Upper lobe of left lung (tissue), 6 donors: ENCODE data around the gene KLHL11. TPM values are rescaled to one million over a fixed set of nuclear protein-coding genes. Genes with fewer than 3 reads are reported as not detected.

ENCODE experiments used
- ATAC-seq, 2 donors: fragments of 200-7000 bp; cut with Tn5 transposase; one replicate each; pipeline ENCODE4 v1.9.1; 2022; ENCODE audit warnings: mild to moderate bottlenecking in 2 of 2, moderate library complexity in 2 of 2; ENCODE audit not compliant: low FRiP score in 2 of 2
- DNase-seq, 2 donors: peaks; one replicate each; pipeline ENCODE4 v3.0.0-alpha.2; 2019 to 2020
- H3K27ac ChIP-seq, 4 donors: fragments of 200-600 bp; sonication (generic); one replicate each; pipeline ENCODE4 v1.5.1; 2016 to 2019
- H3K27me3 ChIP-seq, 4 donors: fragments of 200-600 bp; sonication (generic); one replicate each; pipeline ENCODE4 v1.5.1; 2017 to 2019
- H3K36me3 ChIP-seq, 4 donors: fragments of 200-600 bp; sonication (generic); one replicate each; pipeline ENCODE4 v1.5.1; 2016 to 2019
- H3K4me1 ChIP-seq, 4 donors: fragments of 200-600 bp; sonication (generic); one replicate each; pipeline ENCODE4 v1.5.1; 2018 to 2019
- H3K4me3 ChIP-seq, 4 donors: fragments of 200-600 bp; sonication (generic); one replicate each; pipeline ENCODE4 v1.5.1; 2017 to 2019; ENCODE audit warnings: mild to moderate bottlenecking in 2 of 4, moderate library complexity in 1 of 4
- H3K9me3 ChIP-seq, 4 donors: fragments of 200-600 bp; sonication (generic); one replicate each; pipeline ENCODE4 v1.5.1; 2018 to 2019
- CTCF ChIP-seq, 6 experiments: fragments of 450-650 bp in 4 of 6; fragments of 200-600 bp in 2 of 6; sonication (generic) in 2 of 6; IDR thresholded peaks; one replicate each; pipeline ENCODE4 v1.5.1; 2016 to 2019; ENCODE audit warnings: antibody characterized with exemption in 6 of 6
- EP300 ChIP-seq, 4 donors: sonication (generic); formaldehyde crosslinking; IDR thresholded peaks; one replicate each; pipeline ENCODE4 v1.5.1; 2017; ENCODE audit warnings: antibody characterized with exemption in 4 of 4, control low read depth in 2 of 4
- POLR2A ChIP-seq, 4 donors: fragments of 450-650 bp; IDR thresholded peaks; one replicate each; pipeline ENCODE4 v1.5.1; 2016 to 2017; ENCODE audit warnings: antibody characterized with exemption in 4 of 4, mild to moderate bottlenecking in 2 of 4
- POLR2AphosphoS5 ChIP-seq, 2 donors: sonication (generic); formaldehyde crosslinking; IDR thresholded peaks; one replicate each; pipeline ENCODE4 v1.5.1; 2017; ENCODE audit warnings: antibody characterized with exemption in 2 of 2
- WGBS, 2 donors: methylation state at CpG; one replicate each; pipeline ENCODE4 v1.1.5; 2017 to 2018; 5-methylcytosine and 5-hydroxymethylcytosine counted together
- total RNA-seq, 6 donors: library from RNA; depleted of rRNA in 4 of 6; stranded (reverse); fragments of >200 nt in 4 of 6; gene quantifications; one replicate each; pipeline versions ENCODE4 v1.1.0 to v1.2.1, GENCODE V29; 2016 to 2021
- donor health status: DM: no; HTN: no; CAD: no; lungs with moderate emphysema.
- donor health status: DM: no; HTN: yes; CAD: no; lungs with severe emphysema.

The KLHL11 gene
- total RNA-seq, 6 donors from 2014 or later: 13.3 to 25.2 (median 15.5) TPM

GRCh38 chr17:41907185-41907556 lies 41.9 kb upstream of the KLHL11 start:
- ATAC-seq (peak in 1 of 2 donors; percentile 57), DNase-seq (no peak)
- TF ChIP-seq CTCF (IDR thresholded peaks at IDR 0.05): no peak
- no peak for TF ChIP-seq EP300 (IDR thresholded peaks at IDR 0.05)
- TF ChIP-seq POLR2AphosphoS5 (IDR thresholded peaks at IDR 0.05): no peak
- no peak for TF ChIP-seq POLR2A (IDR thresholded peaks at IDR 0.05)
- Histone ChIP-seq H3K9me3 (no peaks in the 10 kb centered on the region), H3K27ac (no peak overlapping the region), H3K27me3 (no peaks in the 10 kb centered on the region), H3K4me3 (no peak overlapping the region), H3K36me3 (peaks cover 24 to 97% (median 90%) of the 10 kb centered on the region in 4 donors), H3K4me1 (no peaks in the 10 kb centered on the region)
- WGBS, 2 donors: 87 to 88% methylated on average over 4 to 8 of the region's 8 CpGs

GRCh38 chr17:41906465-41907184 lies 41.4 kb upstream of the KLHL11 start:
- Histone ChIP-seq H3K27me3 (no peaks in the 10 kb centered on the region), H3K27ac (no peak overlapping the region), H3K4me1 (no peaks in the 10 kb centered on the region), H3K4me3 (no peak overlapping the region), H3K36me3 (peaks cover 26 to 97% (median 89%) of the 10 kb centered on the region in 4 donors), H3K9me3 (no peaks in the 10 kb centered on the region)
- no peak for DNase-seq
- WGBS, 2 donors: 78 to 91% methylated on average over 8 to 15 of the region's 15 CpGs
- TF ChIP-seq EP300 (IDR thresholded peaks at IDR 0.05): no peak
- peak in 1 of 2 donors; percentile 4 for ATAC-seq

- no peak overlapping the region for H3K4me3 ChIP-seq
- WGBS, 2 donors: 82 to 98% methylated on average over 3 to 4 of the region's 4 CpGs
- TF ChIP-seq EP300 (IDR thresholded peaks at IDR 0.05) (no peak), CTCF (IDR thresholded peaks at IDR 0.05) (no peak), POLR2AphosphoS5 (IDR thresholded peaks at IDR 0.05) (no peak), POLR2A (IDR thresholded peaks at IDR 0.05) (no peak)
Observed at GRCh38 chr17:41905172-41905571, 39.9 kb upstream of the KLHL11 start.

GRCh38 chr17:41904242-41904841 lies 39.1 kb upstream of the KLHL11 start:
- H3K27me3 ChIP-seq: no peaks in the 10 kb centered on the region
- ATAC-seq (no peak), DNase-seq (no peak)
- no peaks in the 10 kb centered on the region for H3K9me3 ChIP-seq
- no peak overlapping the region for H3K27ac ChIP-seq
- 92 to 96% methylated on average over 7 of the region's 7 CpGs for WGBS, 2 donors
- peaks cover 21 to 97% (median 83%) of the 10 kb centered on the region in 4 donors for H3K36me3 ChIP-seq
- TF ChIP-seq POLR2A (IDR thresholded peaks at IDR 0.05) (no peak), CTCF (IDR thresholded peaks at IDR 0.05) (no peak), EP300 (IDR thresholded peaks at IDR 0.05) (no peak), POLR2AphosphoS5 (IDR thresholded peaks at IDR 0.05) (no peak)
- H3K4me1 ChIP-seq: no peaks in the 10 kb centered on the region
- H3K4me3 ChIP-seq: no peak overlapping the region

More at GRCh38 chr17:41905172-41905571, 39.9 kb upstream of the KLHL11 start:
- Histone ChIP-seq H3K9me3 (no peaks in the 10 kb centered on the region), H3K27ac (no peak overlapping the region), H3K36me3 (peaks cover 29 to 97% (median 86%) of the 10 kb centered on the region in 4 donors), H3K27me3 (no peaks in the 10 kb centered on the region), H3K4me1 (no peaks in the 10 kb centered on the region)
- DNase-seq (no peak), ATAC-seq (no peak)

GRCh38 chr17:41901646-41902045 lies 36.4 kb upstream of the KLHL11 start:
- Histone ChIP-seq H3K4me1 (no peaks in the 10 kb centered on the region), H3K36me3 (peaks cover 24 to 97% (median 84%) of the 10 kb centered on the region in 4 donors), H3K27me3 (no peaks in the 10 kb centered on the region), H3K4me3 (no peak overlapping the region), H3K9me3 (no peaks in the 10 kb centered on the region), H3K27ac (no peak overlapping the region)
- no peak for ATAC-seq
- TF ChIP-seq POLR2A (IDR thresholded peaks at IDR 0.05): no peak
- TF ChIP-seq POLR2AphosphoS5 (IDR thresholded peaks at IDR 0.05): no peak
- no peak for TF ChIP-seq CTCF (IDR thresholded peaks at IDR 0.05)
- no peak for TF ChIP-seq EP300 (IDR thresholded peaks at IDR 0.05)
- WGBS, 2 donors: 83 to 86% methylated on average over 11 of the region's 11 CpGs
- DNase-seq: no peak
